GM13977 (cell line): ENCODE results near the gene RAPGEF5.

Source experiments
- DNase-seq: peaks from one replicate; pipeline ENCODE4 v3.0.0; 2012; ENCODE audit warnings: low spot score
- CTCF ChIP-seq: IDR thresholded peaks from 2 replicates; pipeline ENCODE4 v1.5.1; 2012; ENCODE audit warnings: mild to moderate bottlenecking, control low read depth; ENCODE audit not compliant: insufficient read depth; ENCODE audit errors: extremely low read depth, missing control alignments
- in situ Hi-C: fragments of 300-500 bp; cut with MboI; formaldehyde crosslinking; loops from one replicate; pipeline ENCODE4 v1.12.0; 2022; ENCODE audit warnings: low sequenced_read_pairs, low pct_unique_long_range_greater_than_20kb, mixed read lengths, inconsistent platforms; ENCODE audit not compliant: unreplicated experiment

Gene RAPGEF5

GRCh38 chr7:22123139-22123538 lies 233.8 kb downstream of the RAPGEF5 start:
- DNase-seq, result no peak

GRCh38 chr7:22121702-22122474 lies 235.1 kb downstream of the RAPGEF5 start:
- in situ Hi-C loops, result no loop called here

More at GRCh38 chr7:22123139-22123538, 233.8 kb downstream of the RAPGEF5 start:
- no peak for TF ChIP-seq CTCF
- in situ Hi-C loops, result no loop called here

GRCh38 chr7:22120391-22121053 lies 236.4 kb downstream of the RAPGEF5 start:
- in situ Hi-C loops, result no loop called here
- no peak for DNase-seq
- TF ChIP-seq CTCF, result no peak

More at GRCh38 chr7:22121702-22122474, 235.1 kb downstream of the RAPGEF5 start:
- DNase-seq, result no peak
- TF ChIP-seq CTCF, result no peak

GRCh38 chr7:22117222-22117621 lies 239.7 kb downstream of the RAPGEF5 start:
- TF ChIP-seq CTCF, result no peak
- DNase-seq, result no peak
- in situ Hi-C loops, result no loop called here

GRCh38 chr7:22116451-22117030 lies 240.4 kb downstream of the RAPGEF5 start:
- in situ Hi-C loops, result no loop called here
- no peak for DNase-seq

GRCh38 chr7:22115689-22116088 lies 241.3 kb downstream of the RAPGEF5 start:
- TF ChIP-seq CTCF, result no peak
- in situ Hi-C loops, result no loop called here
- DNase-seq, result no peak

More at GRCh38 chr7:22116451-22117030, 240.4 kb downstream of the RAPGEF5 start:
- TF ChIP-seq CTCF, result no peak
